ENCODE results near the gene HIVEP3. TPM values are rescaled to one million over a fixed set of nuclear protein-coding genes. Genes with fewer than 3 reads are reported as not detected.

HIVEP3 gene
- total RNA-seq, 1 donor from 2014 or later: 3.6 TPM

DNA sequence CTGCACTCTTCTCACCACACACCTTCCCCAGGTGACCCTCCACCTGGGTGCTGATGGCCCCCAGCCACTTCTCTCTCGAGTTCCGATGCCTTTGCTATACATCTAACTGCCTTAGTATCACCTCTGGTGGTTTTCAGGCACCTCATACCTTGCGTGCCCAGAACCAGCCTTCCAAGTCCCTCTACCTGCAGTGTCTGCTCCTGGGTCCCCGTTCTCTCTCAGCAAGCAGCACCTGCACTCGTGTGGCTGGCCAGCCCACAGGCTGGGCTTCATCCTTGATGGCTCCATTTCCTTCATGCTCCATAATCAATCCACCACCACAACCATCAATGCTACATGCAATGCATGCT, 385.0 kb downstream of the HIVEP3 start:
- no peaks in the 10 kb centered on the region for H3K36me3 Mint-ChIP-seq (ENCODE audit: low read depth)
- H3K27ac Mint-ChIP-seq (ENCODE audit: unreplicated experiment): peak overlapping the region; percentile 29
- no peak overlapping the region for H3K4me3 Mint-ChIP-seq (ENCODE audit: unreplicated experiment)
- TF ChIP-seq CTCF (IDR thresholded peaks at IDR 0.05): no peak
- peaks cover 8% of the 10 kb centered on the region for H3K27me3 Mint-ChIP-seq (ENCODE audit: low read depth)
- H3K9me3 Mint-ChIP-seq (ENCODE audit: low read depth): no peaks in the 10 kb centered on the region
- DNase-seq (ENCODE audit: low spot score): peak; percentile 56
- peaks cover 30% of the 10 kb centered on the region for H3K4me1 Mint-ChIP-seq (ENCODE audit: low read depth)

DNA sequence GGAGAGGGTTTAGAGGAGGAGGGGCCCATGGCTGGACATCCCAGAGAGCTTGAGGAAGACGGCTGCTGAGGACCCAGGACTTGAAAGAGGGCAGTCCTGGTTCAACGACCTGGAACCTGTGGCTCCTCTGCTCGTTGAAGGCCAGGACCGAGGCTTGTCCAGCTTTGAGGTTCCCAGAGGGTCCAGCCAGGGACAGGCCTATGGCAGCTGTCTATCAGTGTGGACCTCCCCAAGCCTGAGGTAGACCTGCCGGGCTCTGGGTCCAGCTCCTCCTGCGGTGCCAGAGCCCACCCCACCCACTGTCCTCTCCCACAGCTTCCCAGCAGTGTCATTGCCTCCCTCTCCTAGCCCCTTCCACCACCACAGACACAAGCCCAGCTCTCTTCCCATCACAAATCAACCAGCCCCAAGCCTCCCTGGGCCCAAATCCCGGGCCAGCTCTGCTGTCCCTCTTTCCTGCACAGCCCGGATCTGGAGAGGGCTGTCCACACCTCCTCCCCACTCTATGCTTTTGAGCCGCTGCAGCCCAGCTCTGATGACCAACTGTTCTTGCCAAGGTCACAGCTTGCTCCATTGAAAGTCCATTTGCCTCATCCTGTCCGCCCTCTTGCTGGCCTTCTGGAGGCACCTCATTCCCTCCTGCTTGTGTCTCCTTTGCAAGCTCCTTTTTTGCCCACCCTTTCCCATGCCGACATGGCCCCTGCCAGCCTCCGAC, 385.5 kb downstream of the HIVEP3 start:
- Mint-ChIP-seq H3K4me3 (ENCODE audit: unreplicated experiment) (no peak overlapping the region), H3K4me1 (ENCODE audit: low read depth) (peaks cover 25% of the 10 kb centered on the region), H3K36me3 (ENCODE audit: low read depth) (no peaks in the 10 kb centered on the region), H3K27me3 (ENCODE audit: low read depth) (peaks cover 8% of the 10 kb centered on the region), H3K9me3 (ENCODE audit: low read depth) (no peaks in the 10 kb centered on the region), H3K27ac (ENCODE audit: unreplicated experiment) (no peak overlapping the region)
- peak; percentile 62 for DNase-seq (ENCODE audit: low spot score)
- no peak for TF ChIP-seq CTCF (IDR thresholded peaks at IDR 0.05)

- Mint-ChIP-seq H3K27ac (ENCODE audit: unreplicated experiment) (peak overlapping the region; percentile 32), H3K27me3 (ENCODE audit: low read depth) (peaks cover 8% of the 10 kb centered on the region), H3K4me1 (ENCODE audit: low read depth) (peaks cover 17% of the 10 kb centered on the region), H3K36me3 (ENCODE audit: low read depth) (no peaks in the 10 kb centered on the region), H3K9me3 (ENCODE audit: low read depth) (no peaks in the 10 kb centered on the region), H3K4me3 (ENCODE audit: unreplicated experiment) (no peak overlapping the region)
- peak; percentile 26 for DNase-seq (ENCODE audit: low spot score)
- TF ChIP-seq CTCF (IDR thresholded peaks at IDR 0.05): no peak
Measured at GRCh38 chr1:41532206-41532975, 386.3 kb downstream of the HIVEP3 start.

DNA sequence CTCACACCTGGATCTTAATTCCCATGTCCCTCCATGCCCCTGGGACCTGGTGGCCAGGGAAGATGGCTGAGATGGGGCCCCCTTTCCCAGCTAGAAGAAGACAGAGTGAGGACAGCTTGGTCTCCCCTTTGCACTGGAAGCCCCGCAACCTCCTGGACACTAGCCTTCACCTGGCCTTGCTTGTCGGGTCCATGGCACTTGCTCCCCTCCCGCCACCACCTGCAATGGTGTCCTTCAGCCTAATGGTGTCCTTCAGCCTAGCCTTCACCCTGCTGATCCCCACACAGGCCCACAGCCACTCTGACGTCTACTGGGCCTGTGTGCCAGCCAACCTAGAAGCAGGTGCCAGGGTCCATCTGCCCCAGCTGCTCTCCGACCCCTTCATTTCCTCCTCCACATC, 388.3 kb downstream of the HIVEP3 start:
- Mint-ChIP-seq H3K4me1 (ENCODE audit: low read depth) (no peaks in the 10 kb centered on the region), H3K9me3 (ENCODE audit: low read depth) (no peaks in the 10 kb centered on the region), H3K27me3 (ENCODE audit: low read depth) (peaks cover 8% of the 10 kb centered on the region), H3K4me3 (ENCODE audit: unreplicated experiment) (no peak overlapping the region), H3K36me3 (ENCODE audit: low read depth) (no peaks in the 10 kb centered on the region), H3K27ac (ENCODE audit: unreplicated experiment) (no peak overlapping the region)
- DNase-seq (ENCODE audit: low spot score): peak; percentile 63
- TF ChIP-seq CTCF (IDR thresholded peaks at IDR 0.05): no peak

DNA sequence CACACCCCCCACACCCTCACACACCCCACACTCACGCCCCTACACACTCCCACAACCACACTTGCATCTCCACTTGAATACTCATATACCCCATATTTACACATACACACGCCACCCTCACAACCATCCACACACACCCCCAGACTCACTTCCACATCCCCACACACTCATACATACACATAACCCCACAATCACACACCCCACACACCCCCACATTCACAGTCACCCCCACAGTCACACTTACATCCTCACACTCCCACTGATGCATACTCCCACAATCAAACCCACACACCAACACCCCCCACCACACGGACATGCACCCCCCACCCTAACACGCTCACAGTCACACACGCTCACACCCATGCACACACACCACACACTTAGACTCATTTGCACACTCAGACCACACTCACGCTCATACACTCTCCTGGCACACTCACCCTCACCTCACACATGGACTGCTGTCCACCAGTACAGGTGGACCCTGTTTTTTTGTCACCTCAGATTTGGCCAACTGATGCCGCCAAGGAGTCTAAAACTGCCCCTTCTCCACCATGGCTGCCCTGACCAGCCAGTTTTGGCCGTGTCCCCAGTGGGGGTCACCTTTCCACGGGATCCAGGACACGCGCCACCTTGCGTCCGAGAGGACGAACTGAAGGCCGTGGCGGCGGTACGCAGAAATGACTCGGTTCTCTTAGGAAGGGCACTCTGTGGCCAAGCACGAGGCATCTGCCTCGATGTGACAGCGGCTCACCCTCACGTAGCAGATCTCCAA, 388.9 kb downstream of the HIVEP3 start:
- peak; percentile 83 for DNase-seq (ENCODE audit: low spot score)
- TF ChIP-seq CTCF (IDR thresholded peaks at IDR 0.05): no peak
- Mint-ChIP-seq H3K9me3 (ENCODE audit: low read depth) (no peaks in the 10 kb centered on the region), H3K27ac (ENCODE audit: unreplicated experiment) (no peak overlapping the region), H3K4me1 (ENCODE audit: low read depth) (no peaks in the 10 kb centered on the region), H3K36me3 (ENCODE audit: low read depth) (no peaks in the 10 kb centered on the region), H3K4me3 (ENCODE audit: unreplicated experiment) (no peak overlapping the region), H3K27me3 (ENCODE audit: low read depth) (peaks cover 8% of the 10 kb centered on the region)

Data from chondrocyte (in vitro differentiated cells).